Chondrocyte (in vitro differentiated cells): Measurements from ENCODE around the gene ELK3. TPM values are rescaled to one million over a fixed set of nuclear protein-coding genes. Genes with fewer than 3 reads are reported as not detected.

ENCODE experiments used
- DNase-seq: peaks from one replicate; pipeline ENCODE4 v3.0.0; 2021; ENCODE audit warnings: mixed read lengths, low spot score
- H3K27ac Mint-ChIP-seq: one replicate; pipeline ENCODE4 v1.8.0; 2021; ENCODE audit warnings: mild to moderate bottlenecking, moderate library complexity, mixed read lengths; ENCODE audit not compliant: unreplicated experiment
- H3K27me3 Mint-ChIP-seq: 2 replicates; pipeline ENCODE4 v1.8.0; 2021; ENCODE audit warnings: low read depth, mixed read lengths
- H3K36me3 Mint-ChIP-seq: 2 replicates; pipeline ENCODE4 v1.8.0; 2021; ENCODE audit warnings: low read depth, mixed read lengths
- H3K4me1 Mint-ChIP-seq: 2 replicates; pipeline ENCODE4 v1.8.0; 2021; ENCODE audit warnings: low read depth, mild to moderate bottlenecking, mixed read lengths
- H3K4me3 Mint-ChIP-seq: one replicate; pipeline ENCODE4 v1.8.0; 2021; ENCODE audit warnings: mild to moderate bottlenecking, moderate library complexity, mixed read lengths; ENCODE audit not compliant: unreplicated experiment
- H3K9me3 Mint-ChIP-seq: 2 replicates; pipeline ENCODE4 v1.8.0; 2021; ENCODE audit warnings: low read depth, mixed read lengths
- CTCF ChIP-seq: fragments of 200-600 bp; sonication (generic); IDR thresholded peaks from 2 replicates; pipeline ENCODE4 v1.5.0; 2021; ENCODE audit warnings: antibody characterized with exemption, mild to moderate bottlenecking, moderate library complexity
- total RNA-seq: library from RNA; stranded (reverse); gene quantifications from 3 replicates; pipeline ENCODE4 v1.2.1, GENCODE V29; 2021

ELK3 gene
- total RNA-seq, 1 donor from 2014 or later = 38.8 TPM

DNA sequence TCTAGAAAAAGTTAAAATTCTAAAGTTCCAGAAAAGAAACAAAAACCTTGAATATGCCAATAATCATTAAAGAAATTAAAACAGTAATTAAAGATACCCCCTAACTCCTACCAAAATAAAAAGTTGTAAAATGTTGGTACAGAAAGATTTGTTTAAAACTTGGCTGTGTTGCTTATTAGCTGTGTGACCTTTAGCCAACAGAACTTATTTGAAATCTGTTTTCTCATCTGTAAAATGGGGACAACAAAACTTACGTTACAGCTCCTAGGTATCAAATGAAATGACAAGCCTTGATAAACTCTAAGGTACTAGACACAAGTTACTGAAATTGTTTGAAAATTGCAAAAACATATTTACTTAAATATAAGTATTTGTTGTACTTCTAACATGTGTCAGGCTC lies 71.7 kb downstream of the ELK3 start:
- H3K4me1 Mint-ChIP-seq = peaks cover 10% of the 10 kb centered on the region
- no peaks in the 10 kb centered on the region for H3K27me3 Mint-ChIP-seq
- DNase-seq = no peak
- H3K27ac Mint-ChIP-seq = peak overlapping the region; percentile 36
- no peaks in the 10 kb centered on the region for H3K9me3 Mint-ChIP-seq
- TF ChIP-seq CTCF = no peak
- peaks cover 21% of the 10 kb centered on the region for H3K36me3 Mint-ChIP-seq
- no peak overlapping the region for H3K4me3 Mint-ChIP-seq

GRCh38 chr12:96266238-96266637 lies 72.1 kb downstream of the ELK3 start:
- Mint-ChIP-seq H3K36me3 (peaks cover 21% of the 10 kb centered on the region), H3K4me3 (no peak overlapping the region), H3K9me3 (no peaks in the 10 kb centered on the region), H3K27me3 (no peaks in the 10 kb centered on the region), H3K4me1 (peaks cover 10% of the 10 kb centered on the region), H3K27ac (no peak overlapping the region)
- no peak for DNase-seq
- no peak for TF ChIP-seq CTCF

- H3K27me3 Mint-ChIP-seq = no peaks in the 10 kb centered on the region
- no peak for DNase-seq
Observed at GRCh38 chr12:96271469-96272199, 77.5 kb downstream of the ELK3 start.

GRCh38 chr12:96274331-96274730 lies 80.2 kb downstream of the ELK3 start:
- peaks cover 20% of the 10 kb centered on the region for H3K36me3 Mint-ChIP-seq
- H3K4me3 Mint-ChIP-seq = no peak overlapping the region
- no peaks in the 10 kb centered on the region for H3K27me3 Mint-ChIP-seq
- peaks cover 21% of the 10 kb centered on the region for H3K4me1 Mint-ChIP-seq
- H3K27ac Mint-ChIP-seq = peak overlapping the region; percentile 77
- DNase-seq = no peak
- TF ChIP-seq CTCF = no peak
- no peaks in the 10 kb centered on the region for H3K9me3 Mint-ChIP-seq

More at GRCh38 chr12:96271469-96272199, 77.5 kb downstream of the ELK3 start:
- H3K4me3 Mint-ChIP-seq = no peak overlapping the region
- peak overlapping the region; percentile 41 for H3K27ac Mint-ChIP-seq
- H3K9me3 Mint-ChIP-seq = no peaks in the 10 kb centered on the region
- peaks cover 19% of the 10 kb centered on the region for H3K36me3 Mint-ChIP-seq
- peaks cover 21% of the 10 kb centered on the region for H3K4me1 Mint-ChIP-seq
- TF ChIP-seq CTCF = no peak

GRCh38 chr12:96285158-96285557 lies 91.0 kb downstream of the ELK3 start:
- Mint-ChIP-seq H3K27ac (no peak overlapping the region), H3K4me1 (no peaks in the 10 kb centered on the region), H3K36me3 (peaks cover 39% of the 10 kb centered on the region), H3K27me3 (no peaks in the 10 kb centered on the region), H3K4me3 (no peak overlapping the region), H3K9me3 (no peaks in the 10 kb centered on the region)
- no peak for DNase-seq
- no peak for TF ChIP-seq CTCF
